Measurements from ENCODE around the gene SYNE1.

DNA sequence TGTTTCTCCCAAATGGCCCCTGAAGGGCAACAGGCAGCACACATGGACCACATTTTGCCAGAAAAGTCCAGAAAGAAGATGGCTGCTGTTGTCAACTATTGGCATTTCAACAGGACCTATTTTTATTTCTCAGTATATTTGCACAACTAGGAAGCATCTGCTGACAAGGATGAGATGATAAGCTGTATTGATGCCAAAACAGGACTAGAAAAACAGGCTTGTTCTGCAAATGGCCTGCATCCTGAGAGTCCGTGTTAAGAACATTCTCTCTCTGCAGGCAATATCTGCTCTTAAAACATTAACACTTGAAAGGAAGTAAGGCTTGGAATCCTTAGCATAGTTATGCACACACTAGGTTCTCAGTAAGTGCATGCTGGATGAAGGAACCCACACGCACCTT is 546.0 kb downstream of the SYNE1 start:
- TF ChIP-seq, protein P1, sequence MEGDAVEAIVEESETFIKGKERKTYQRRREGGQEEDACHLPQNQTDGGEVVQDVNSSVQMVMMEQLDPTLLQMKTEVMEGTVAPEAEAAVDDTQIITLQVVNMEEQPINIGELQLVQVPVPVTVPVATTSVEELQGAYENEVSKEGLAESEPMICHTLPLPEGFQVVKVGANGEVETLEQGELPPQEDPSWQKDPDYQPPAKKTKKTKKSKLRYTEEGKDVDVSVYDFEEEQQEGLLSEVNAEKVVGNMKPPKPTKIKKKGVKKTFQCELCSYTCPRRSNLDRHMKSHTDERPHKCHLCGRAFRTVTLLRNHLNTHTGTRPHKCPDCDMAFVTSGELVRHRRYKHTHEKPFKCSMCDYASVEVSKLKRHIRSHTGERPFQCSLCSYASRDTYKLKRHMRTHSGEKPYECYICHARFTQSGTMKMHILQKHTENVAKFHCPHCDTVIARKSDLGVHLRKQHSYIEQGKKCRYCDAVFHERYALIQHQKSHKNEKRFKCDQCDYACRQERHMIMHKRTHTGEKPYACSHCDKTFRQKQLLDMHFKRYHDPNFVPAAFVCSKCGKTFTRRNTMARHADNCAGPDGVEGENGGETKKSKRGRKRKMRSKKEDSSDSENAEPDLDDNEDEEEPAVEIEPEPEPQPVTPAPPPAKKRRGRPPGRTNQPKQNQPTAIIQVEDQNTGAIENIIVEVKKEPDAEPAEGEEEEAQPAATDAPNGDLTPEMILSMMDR (IDR thresholded peaks at IDR 0.05), result no peak
- TF ChIP-seq POLR2A (IDR thresholded peaks at IDR 0.05) (no peak), POLR2AphosphoS5 (IDR thresholded peaks at IDR 0.05) (no peak), EP300 (IDR thresholded peaks at IDR 0.05) (no peak)
